Measurements from ENCODE around the gene FPR1.
A peak's percentile ranks its signal among the peaks of the same experiment; 100 is the strongest.

Gene FPR1

GRCh38 chr19:51735759-51736449, 15.8 kb downstream of the FPR1 start:
- no peak for DNase-seq

GRCh38 chr19:51733742-51734522, 17.7 kb downstream of the FPR1 start:
- DNase-seq, result no peak

DNA sequence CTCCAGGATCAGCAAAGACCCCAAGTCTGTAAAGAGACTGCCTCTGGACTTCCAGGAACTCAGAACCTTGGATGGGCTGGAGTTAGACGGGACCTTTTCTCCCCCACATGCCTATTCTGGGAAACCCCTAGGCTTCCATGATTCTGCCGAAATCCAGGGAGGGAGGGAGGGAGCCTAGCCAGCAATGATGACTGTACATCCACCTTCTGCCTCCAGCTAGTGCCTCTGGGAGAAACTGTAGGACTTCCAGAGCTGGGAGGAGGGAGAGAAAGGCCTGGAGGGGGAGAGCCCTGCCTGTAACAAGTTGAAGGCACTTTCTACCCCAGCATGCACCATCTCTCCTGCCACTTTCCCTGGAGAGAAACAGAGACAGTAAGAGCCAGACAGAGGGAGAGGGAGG, 21.9 kb downstream of the FPR1 start:
- no peak for DNase-seq

DNA sequence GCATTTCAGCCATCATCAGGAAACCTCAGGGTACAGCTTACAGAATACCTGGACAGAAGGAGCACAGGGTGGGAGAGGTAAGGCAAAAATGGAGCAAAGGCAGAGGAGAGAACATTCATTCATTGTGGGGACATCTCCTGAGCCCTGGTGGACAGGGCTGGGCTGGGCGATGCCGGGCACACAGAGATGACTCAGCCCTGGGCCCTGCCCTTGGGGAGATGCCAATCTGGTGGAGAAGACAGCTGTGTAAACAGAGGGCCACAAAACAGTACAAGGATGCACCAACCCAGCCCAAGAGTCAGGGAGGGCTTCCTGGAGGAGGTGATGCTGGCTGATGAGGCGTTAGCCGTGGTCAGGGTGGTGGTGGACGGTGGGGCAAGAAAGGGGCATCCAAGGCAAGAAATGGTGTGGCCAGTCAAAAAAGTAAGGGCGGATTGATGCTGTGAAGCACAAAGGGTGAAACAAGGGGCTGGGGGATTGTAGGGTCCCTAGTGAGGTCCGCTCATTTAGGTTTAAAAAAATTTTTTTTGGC, 24.3 kb downstream of the FPR1 start:
- no peak for DNase-seq

- DNase-seq, result no peak
Observed at GRCh38 chr19:51726049-51726448, 25.6 kb downstream of the FPR1 start.

DNA sequence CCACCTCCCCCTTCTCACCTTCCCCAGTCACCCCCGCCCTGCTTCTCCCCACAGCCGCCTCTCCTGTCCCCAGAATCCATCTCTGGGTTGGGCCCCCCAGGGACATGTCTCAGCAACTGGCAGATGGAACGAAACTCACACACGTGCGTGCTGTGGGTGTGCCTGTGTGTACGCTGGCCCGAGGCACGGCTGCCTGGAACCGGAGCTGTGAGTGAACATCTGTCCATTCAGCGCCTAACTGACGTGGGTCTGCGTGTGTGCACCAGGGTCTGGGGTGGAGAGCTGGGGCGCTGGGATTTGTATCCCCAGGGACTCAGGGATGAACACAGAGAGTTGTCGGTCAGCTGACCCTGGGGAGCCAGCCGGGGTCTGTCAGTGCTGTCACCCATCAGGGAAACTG, 27.1 kb downstream of the FPR1 start:
- DNase-seq, result no peak

DNA sequence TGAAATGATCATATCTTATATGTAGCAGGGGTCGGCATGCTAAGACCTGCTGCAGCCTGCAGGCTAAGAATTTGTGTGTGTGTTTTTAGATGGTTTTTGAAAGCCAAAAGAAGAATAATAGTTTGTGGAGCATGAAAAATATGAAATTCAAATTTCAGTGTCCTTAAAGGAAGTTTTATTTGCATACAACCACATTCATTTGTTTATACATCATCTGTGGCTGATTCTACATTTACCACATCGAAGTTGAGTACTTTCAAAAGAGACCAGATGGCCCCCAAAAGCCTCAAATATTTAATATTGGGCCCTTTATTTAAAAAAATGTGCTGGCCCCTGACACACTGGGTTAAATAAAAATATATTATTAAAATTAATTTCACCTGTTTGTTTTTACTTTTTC, 29.2 kb downstream of the FPR1 start:
- DNase-seq, result peak; percentile 87

DNA sequence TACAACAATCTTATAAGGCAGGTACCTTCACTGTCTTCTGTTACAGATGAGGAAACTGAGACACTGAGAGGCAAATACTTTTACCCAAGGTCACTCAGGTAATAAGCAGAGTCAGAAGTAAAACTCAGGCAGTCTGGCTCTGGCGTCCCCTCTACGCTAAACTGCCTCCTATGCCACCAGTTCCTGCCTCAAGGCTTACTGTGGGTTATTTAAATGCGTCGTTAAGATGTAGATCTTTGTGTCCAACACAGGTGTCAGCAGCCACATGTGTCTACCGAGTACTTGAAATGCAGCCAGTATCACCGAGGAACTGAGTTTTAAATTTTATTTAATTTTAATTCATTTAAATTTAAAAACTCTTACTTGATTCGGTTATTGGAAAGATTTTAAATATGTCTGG, 29.8 kb downstream of the FPR1 start:
- DNase-seq, result peak; percentile 73

GRCh38 chr19:51719251-51719988, 32.3 kb downstream of the FPR1 start:
- no peak for DNase-seq

GRCh38 chr19:51716925-51717324, 34.8 kb downstream of the FPR1 start:
- DNase-seq, result no peak

DNA sequence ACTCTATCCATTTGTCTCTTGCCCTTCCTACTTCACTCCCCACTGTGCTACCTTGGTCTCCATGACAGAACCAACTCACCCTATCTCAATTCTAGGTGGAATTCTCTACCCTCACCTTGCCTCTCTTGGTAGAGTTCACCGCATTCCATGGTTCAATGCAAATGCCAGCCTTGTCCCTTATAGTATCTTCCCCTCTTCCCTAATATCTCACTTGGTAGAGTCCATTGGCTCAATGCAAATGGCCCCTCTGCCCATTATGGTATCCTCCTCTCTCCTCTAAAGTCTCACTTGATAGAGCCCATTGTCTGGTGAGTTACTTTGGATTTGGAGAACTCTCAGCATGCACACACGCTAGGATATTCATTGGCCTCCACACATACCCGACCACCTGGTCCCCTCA, 35.8 kb downstream of the FPR1 start:
- DNase-seq, result no peak

DNA sequence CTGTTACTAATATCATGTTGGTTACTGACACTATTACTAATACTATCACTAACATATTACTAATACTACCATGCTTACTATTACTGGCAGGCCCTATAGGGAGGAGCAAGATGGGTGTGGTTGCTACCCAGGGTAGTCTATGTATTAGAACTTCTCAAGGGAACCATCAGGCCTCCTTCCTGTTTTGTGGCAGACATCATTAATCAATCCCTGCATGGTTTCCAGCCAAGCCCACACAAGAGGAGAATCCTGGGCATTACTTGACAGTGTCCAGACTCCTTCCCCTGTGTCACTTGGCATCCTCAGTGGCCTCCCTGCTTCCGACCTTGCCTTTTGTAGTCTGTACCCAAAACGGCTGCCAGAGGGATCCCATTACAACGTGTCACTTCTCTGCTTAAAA, 36.8 kb downstream of the FPR1 start:
- DNase-seq, result no peak

DNA sequence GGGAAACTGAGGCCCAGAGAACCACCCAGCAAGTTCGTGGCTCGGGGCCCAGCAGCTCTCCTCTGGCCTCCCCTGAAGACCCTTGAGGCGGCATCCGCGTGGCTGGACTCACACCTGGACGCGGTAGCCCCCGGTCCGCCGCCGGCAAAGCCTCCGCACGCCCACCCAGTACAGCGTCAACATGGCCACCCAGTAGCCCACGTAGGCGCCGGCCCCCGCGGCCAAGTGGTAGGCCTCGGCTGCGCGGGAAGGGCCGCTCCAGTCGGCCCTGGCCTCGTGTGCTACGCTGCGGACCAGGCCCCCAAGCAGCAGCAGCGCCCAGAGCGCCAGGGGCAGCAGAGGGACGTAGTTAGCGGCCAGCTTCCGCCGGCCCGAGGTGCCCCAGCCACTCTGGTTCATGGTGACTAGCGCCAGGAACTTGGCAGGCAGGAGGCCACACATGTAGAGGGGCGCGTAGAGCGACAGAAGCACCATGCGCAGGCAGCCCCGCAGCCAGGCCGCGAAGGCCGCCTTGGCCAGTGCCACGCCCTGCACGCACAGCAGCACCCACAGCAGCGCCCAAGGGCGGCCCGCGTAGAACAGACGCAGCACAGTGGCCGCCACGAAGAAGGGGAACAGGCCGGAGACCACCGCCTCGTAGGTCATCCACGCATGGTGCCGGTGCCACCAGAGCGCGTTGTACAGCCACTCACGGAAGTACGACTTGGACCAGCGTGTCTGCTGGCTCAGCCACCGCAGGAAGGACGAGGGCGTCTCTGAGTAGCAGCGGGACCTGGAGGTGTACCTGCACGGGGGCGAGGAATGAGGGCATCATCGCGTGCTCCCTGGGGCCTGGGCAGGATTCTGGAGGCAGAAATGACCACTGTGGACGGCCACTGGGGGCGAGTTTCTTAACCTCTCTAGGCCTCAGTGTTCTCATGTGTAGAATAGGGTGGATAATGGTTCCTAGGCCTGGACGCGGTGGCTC, 38.1 kb downstream of the FPR1 start:
- no peak for DNase-seq

- DNase-seq, result peak; percentile 59
Observed at GRCh38 chr19:51712461-51713081, 39.1 kb downstream of the FPR1 start.

- DNase-seq, result no peak
Observed at GRCh38 chr19:51711702-51712101, 40.0 kb downstream of the FPR1 start.

- DNase-seq, result no peak
Observed at GRCh38 chr19:51710163-51710562, 41.5 kb downstream of the FPR1 start.

GRCh38 chr19:51709575-51709974, 42.1 kb downstream of the FPR1 start:
- DNase-seq, result no peak

DNA sequence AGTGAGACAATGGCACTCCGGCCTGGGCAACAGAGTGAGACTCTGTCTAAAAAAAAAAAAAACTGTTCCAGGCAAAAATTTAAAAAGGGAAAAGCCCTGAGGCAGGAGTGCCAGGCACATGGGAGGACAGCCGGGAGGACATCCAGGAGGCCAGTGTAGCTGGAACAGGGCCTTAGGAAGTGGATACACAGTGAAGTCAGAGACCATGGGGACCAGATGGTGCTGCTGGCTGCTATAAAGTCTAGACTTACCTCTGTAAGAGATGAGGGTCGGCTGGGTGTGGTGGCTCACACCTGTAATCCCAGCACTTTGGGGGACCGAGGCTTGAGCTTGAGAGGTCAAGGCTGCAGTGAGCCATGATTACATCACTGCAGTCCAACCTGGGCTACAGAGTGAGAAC, 42.9 kb downstream of the FPR1 start:
- DNase-seq, result no peak

DNA sequence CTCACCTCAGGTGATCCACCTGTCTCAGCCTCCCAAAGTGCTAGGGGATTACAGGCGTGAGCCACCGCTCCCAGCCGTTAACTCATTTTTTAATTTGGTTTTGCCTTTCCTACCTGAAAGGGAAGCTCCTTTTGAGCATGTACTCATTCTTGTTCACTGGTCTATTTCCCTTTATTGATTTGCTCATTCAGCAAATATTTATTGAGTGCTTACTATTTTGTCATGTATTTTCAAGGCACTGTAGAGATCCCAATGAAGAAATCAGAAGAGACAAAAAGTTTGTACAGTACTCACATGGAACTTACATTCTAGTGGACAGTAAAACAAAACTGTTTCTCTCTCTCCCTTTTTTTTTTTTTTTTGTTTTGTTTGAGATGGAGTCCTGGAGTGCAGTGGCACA, 44.8 kb downstream of the FPR1 start:
- no peak for DNase-seq

DNA sequence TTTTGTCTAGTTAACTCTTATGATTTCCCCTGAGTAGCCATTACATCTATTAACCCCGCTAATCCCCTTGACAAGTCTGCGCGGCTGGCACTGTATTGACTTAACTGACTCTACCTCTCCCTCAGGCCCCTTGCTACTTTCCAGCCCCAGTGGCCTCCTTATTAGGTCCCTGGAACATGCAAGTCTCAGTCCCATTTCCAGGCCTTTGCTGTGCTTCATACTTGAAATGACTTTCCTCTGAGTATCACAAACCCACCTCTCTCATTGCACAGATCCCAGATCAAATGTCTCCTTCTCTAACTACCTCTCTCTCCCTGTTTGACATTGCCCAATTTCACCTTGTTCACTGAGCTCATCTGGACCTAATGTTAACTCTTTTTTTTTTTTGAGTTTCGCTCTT, 45.4 kb downstream of the FPR1 start:
- DNase-seq, result no peak

DNA sequence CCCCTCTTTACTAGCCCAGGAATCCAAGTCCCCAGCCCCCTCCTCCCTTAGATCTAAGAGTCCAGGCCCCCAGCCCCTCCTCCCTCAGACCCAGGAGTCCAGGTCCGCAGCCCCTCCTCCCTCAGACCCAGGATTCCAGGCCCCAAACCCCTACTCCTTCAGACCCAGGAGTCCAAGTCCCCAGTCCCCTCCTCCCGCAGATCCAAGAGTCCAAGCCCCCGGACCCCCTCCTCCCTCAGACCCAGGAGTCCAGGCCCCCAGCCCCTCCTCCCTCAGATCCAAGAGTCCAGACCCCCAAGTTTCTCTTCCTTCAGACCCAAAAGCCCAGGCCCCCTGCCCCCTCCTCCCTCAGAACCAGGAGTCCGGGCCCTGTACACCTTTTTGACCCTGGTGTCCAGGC, 47.1 kb downstream of the FPR1 start:
- no peak for DNase-seq
